B cell (primary cell): ENCODE measurements around the gene MTF2. TPM values are rescaled to one million over a fixed set of nuclear protein-coding genes. Genes with fewer than 3 reads are reported as not detected.

Source experiments
- ATAC-seq: fragments of 200-7000 bp; cut with Tn5 transposase; one replicate; pipeline ENCODE4 v1.10.0; 2021; ENCODE audit warnings: low read depth, mild to moderate bottlenecking, moderate number of reproducible peaks, moderate library complexity
- CTCF ChIA-PET: fragments of 350-600 bp; sonication (Branson Sonifier 250); formaldehyde crosslinking; loops from one replicate; lab custom pipeline; 2021; ENCODE audit warnings: antibody characterized with exemption, inconsistent platforms; lab: Charles Lee
- POLR2A ChIA-PET: fragments of 350-600 bp; sonication (Branson Sonifier 250); formaldehyde crosslinking; loops from one replicate; lab custom pipeline; 2021; ENCODE audit warnings: antibody characterized with exemption; lab: Charles Lee
- DNase-seq: peaks from one replicate; pipeline ENCODE4 v3.0.0; 2013
- H2AFZ ChIP-seq: 2 replicates; pipeline ENCODE4 v1.6.1; 2012; ENCODE audit warnings: mild to moderate bottlenecking, low read depth, low read length; ENCODE audit not compliant: insufficient read depth, poor library complexity, severe bottlenecking
- H3K27ac ChIP-seq, 2 donors: 1 replicate in 1 of 2; 2 replicates in 1 of 2; pipeline ENCODE4 v1.5.1; 2012 to 2013; ENCODE audit warnings: low read length in 2 of 2, mild to moderate bottlenecking in 2 of 2, moderate library complexity in 1 of 2
- H3K27me3 ChIP-seq, 4 experiments: fragments of 200-600 bp in 1 of 4; sonication (generic) in 1 of 4; replicated peaks in 1 of 4; 1 replicate in 2 of 4; 2 replicates in 2 of 4; pipeline versions ENCODE4 v1.6.1 to v1.7.0; 2013 to 2016; ENCODE audit warnings: low read length in 3 of 4, mild to moderate bottlenecking in 2 of 4, mixed read lengths in 1 of 4, moderate library complexity in 1 of 4; ENCODE audit not compliant: insufficient read depth in 4 of 4, control insufficient read depth in 3 of 4; ENCODE audit errors: control extremely low read depth in 1 of 4
- H3K36me3 ChIP-seq, 2 experiments: replicated peaks in 1 of 2; 1 replicate in 1 of 2; 2 replicates in 1 of 2; pipeline versions ENCODE4 v1.6.1 to v1.7.1; 2013; ENCODE audit warnings: low read length in 1 of 2; ENCODE audit not compliant: insufficient read depth in 2 of 2, control insufficient read depth in 1 of 2; ENCODE audit errors: control extremely low read depth in 1 of 2, extremely low read depth in 1 of 2
- H3K4me1 ChIP-seq, 2 donors: fragments of 200-600 bp in 1 of 2; sonication (generic) in 1 of 2; 1 replicate in 1 of 2; 2 replicates in 1 of 2; pipeline versions ENCODE4 v1.5.1 to v1.6.1; 2013 to 2017; ENCODE audit warnings: low read length in 2 of 2; ENCODE audit not compliant: control insufficient read depth in 2 of 2, insufficient read depth in 2 of 2
- H3K4me2 ChIP-seq: replicated peaks from 2 replicates; pipeline ENCODE3; 2012; ENCODE audit warnings: mild to moderate bottlenecking, low read depth, low read length; ENCODE audit not compliant: poor library complexity, severe bottlenecking
- H3K4me3 ChIP-seq, 5 experiments: fragments of 200-600 bp in 1 of 5; sonication (generic) in 1 of 5; 1 replicate in 3 of 5; 2 replicates in 2 of 5; pipeline versions ENCODE4 v1.5.1 to v1.7.0; 2011 to 2016; ENCODE audit warnings: low read length in 4 of 5, mild to moderate bottlenecking in 4 of 5, low read depth in 2 of 5, control low read depth in 1 of 5, moderate library complexity in 1 of 5; ENCODE audit not compliant: insufficient read depth in 1 of 5; ENCODE audit errors: control extremely low read depth in 1 of 5, extremely low read depth in 1 of 5
- H3K79me2 ChIP-seq: fragments of 200-600 bp; sonication (generic); one replicate; pipeline ENCODE4 v1.6.0; 2016; ENCODE audit warnings: low read length; ENCODE audit not compliant: control insufficient read depth, insufficient read depth
- H3K9ac ChIP-seq: fragments of 200-600 bp; sonication (generic); 2 replicates; pipeline ENCODE4 v1.6.1; 2017; ENCODE audit warnings: mild to moderate bottlenecking, low read length, moderate library complexity
- H3K9me3 ChIP-seq, 3 donors: one replicate each; pipeline versions ENCODE4 v1.6.1 to v1.7.1; 2013; ENCODE audit warnings: low read length in 2 of 3; ENCODE audit not compliant: control insufficient read depth in 2 of 3, insufficient read depth in 1 of 3; ENCODE audit errors: control extremely low read depth in 1 of 3
- H4K20me1 ChIP-seq: 2 replicates; pipeline ENCODE4 v1.6.0; 2012; ENCODE audit warnings: mild to moderate bottlenecking, low read length; ENCODE audit not compliant: insufficient read depth, control insufficient read depth, poor library complexity, severe bottlenecking
- H3K27ac Mint-ChIP-seq: one replicate; pipeline ENCODE4 v1.8.0; 2021; ENCODE audit warnings: mixed read lengths
- H3K27me3 Mint-ChIP-seq: one replicate; pipeline ENCODE4 v1.8.0; 2021; ENCODE audit warnings: mixed read lengths
- H3K4me1 Mint-ChIP-seq: one replicate; pipeline ENCODE4 v1.8.0; 2021; ENCODE audit warnings: mixed read lengths
- H3K4me3 Mint-ChIP-seq: one replicate; pipeline ENCODE4 v1.8.0; 2021; ENCODE audit warnings: mixed read lengths
- H3K9me3 Mint-ChIP-seq: one replicate; pipeline ENCODE4 v1.8.0; 2022; ENCODE audit warnings: mixed read lengths; ENCODE audit not compliant: insufficient read depth
- CTCF ChIP-seq: fragments of 200-600 bp; IDR thresholded peaks from one replicate; pipeline ENCODE4 v1.8.0; 2022; ENCODE audit warnings: antibody characterized with exemption, mild to moderate bottlenecking
- EZH2 ChIP-seq: IDR thresholded peaks from 2 replicates; pipeline ENCODE4 v1.6.1; 2012; ENCODE audit warnings: borderline replicate concordance, low read depth, mild to moderate bottlenecking, moderate library complexity, low read length; ENCODE audit not compliant: insufficient read depth, poor library complexity, severe bottlenecking
- WGBS: methylation state at CpG from one replicate; pipeline ENCODE4 v1.1.5; 2013; ENCODE audit warnings: missing lambda C conversion rate; ENCODE audit not compliant: insufficient coverage; 5-methylcytosine and 5-hydroxymethylcytosine counted together
- intact Hi-C: fragments of 100-400 bp; cut with micrococcal nuclease; formaldehyde crosslinking; loops from one replicate; pipeline ENCODE4 v1.10.0; 2022
- polyA plus RNA-seq: library from polyadenylated mRNA; depleted of rRNA; stranded (reverse); fragments of >200 nt; gene quantifications from 2 replicates; pipeline ENCODE4 v1.2.3, GENCODE V29; 2012
- total RNA-seq, 2 donors: library from RNA; stranded (reverse); fragments of 120-200 nt in 1 of 2; gene quantifications; 1 replicate in 1 of 2; 2 replicates in 1 of 2; pipeline versions ENCODE4 v1.2.3 to v1.2.4, GENCODE V29; 2013 to 2022

MTF2 gene
- total and polyA plus RNA-seq, 2 donors (not counting 1 experiment from before 2014, with no cell fraction given): 19.5 to 68.6 TPM

GRCh38 chr1:93152835-93153234 is 73.8 kb downstream of the MTF2 start:
- Histone ChIP-seq H3K9me3 (no peaks in the 10 kb centered on the region), H3K4me2 (no peak overlapping the region), H4K20me1 (peaks cover 5% of the 10 kb centered on the region), H3K79me2 (no peaks in the 10 kb centered on the region), H3K36me3 (peaks cover 23 to 68% of the 10 kb centered on the region in 2 experiments), H3K4me1 (no peaks in the 10 kb centered on the region), H3K27ac (no peak overlapping the region), H3K4me3 (no peak overlapping the region), H2AFZ (no peak overlapping the region), H3K9ac (no peak overlapping the region), H3K27me3 (no peaks in the 10 kb centered on the region)
- CTCF ChIA-PET: no interaction called here
- no peak overlapping the region for H3K27ac Mint-ChIP-seq
- intact Hi-C loops: loop anchor here (5.0 kb wide), 1 partner anchor 36 kb away; no protein-coding TSS in a partner anchor
- H3K4me3 Mint-ChIP-seq: no peak overlapping the region
- H3K4me1 Mint-ChIP-seq: no peaks in the 10 kb centered on the region
- no CpG with 5 or more reads among the region's 2 CpGs for WGBS
- POLR2A ChIA-PET: no interaction called here
- ATAC-seq (no peak), DNase-seq (no peak)
- no peaks in the 10 kb centered on the region for H3K27me3 Mint-ChIP-seq
- TF ChIP-seq EZH2 (no peak), CTCF (no peak)
- no peaks in the 10 kb centered on the region for H3K9me3 Mint-ChIP-seq

GRCh38 chr1:93154898-93155297 is 75.8 kb downstream of the MTF2 start:
- H3K27ac ChIP-seq: no peak overlapping the region
- intact Hi-C loops: loop anchor here (5.0 kb wide), 1 partner anchor 38 kb away; no protein-coding TSS in a partner anchor
- H3K79me2 ChIP-seq: peaks cover 3% of the 10 kb centered on the region
- no peak overlapping the region for H3K4me2 ChIP-seq
- TF ChIP-seq EZH2 (no peak), CTCF (no peak)
- no peaks in the 10 kb centered on the region for H3K4me1 Mint-ChIP-seq
- no peak overlapping the region for H3K27ac Mint-ChIP-seq
- no peak overlapping the region for H2AFZ ChIP-seq
- no peaks in the 10 kb centered on the region for H3K27me3 Mint-ChIP-seq
- no peak overlapping the region for H3K4me3 Mint-ChIP-seq
- no peak for DNase-seq
- peaks cover 20 to 72% of the 10 kb centered on the region in 2 experiments for H3K36me3 ChIP-seq
- no peak overlapping the region for H3K4me3 ChIP-seq
- no peaks in the 10 kb centered on the region for H3K9me3 Mint-ChIP-seq
- H3K9me3 ChIP-seq: no peaks in the 10 kb centered on the region
- ChIA-PET POLR2A (interaction anchor here (0.6 kb wide), 1 partner anchor 8 kb away, joined by 4 read pairs; no protein-coding TSS in a partner anchor), CTCF (no interaction called here)
- H4K20me1 ChIP-seq: peaks cover 9% of the 10 kb centered on the region
- no peaks in the 10 kb centered on the region for H3K4me1 ChIP-seq
- no peak overlapping the region for H3K9ac ChIP-seq
- no peaks in the 10 kb centered on the region for H3K27me3 ChIP-seq
- no peak for ATAC-seq
